Mesenchymal stem cell (in vitro differentiated cells and primary cell): ENCODE results near the gene WHRN.

Experiments
- DNase-seq: peaks from one replicate; pipeline ENCODE4 v3.0.0-alpha.2; 2013
- H2AFZ ChIP-seq: one replicate; pipeline ENCODE4 v1.6.1; 2013; ENCODE audit warnings: low read depth, mild to moderate bottlenecking, control low read depth, inconsistent platforms, low read length, moderate library complexity
- H2AK5ac ChIP-seq: 2 replicates; pipeline ENCODE4 v1.6.1; 2013; ENCODE audit warnings: low read length, moderate library complexity, mild to moderate bottlenecking, inconsistent platforms; ENCODE audit not compliant: severe bottlenecking
- H2BK120ac ChIP-seq: one replicate; pipeline ENCODE4 v1.6.1; 2013; ENCODE audit warnings: low read depth, mild to moderate bottlenecking, inconsistent platforms, low read length, moderate library complexity
- H2BK12ac ChIP-seq, 2 experiments: one replicate each; pipeline ENCODE4 v1.6.1; 2013; ENCODE audit warnings: inconsistent platforms in 2 of 2, low read length in 2 of 2, mild to moderate bottlenecking in 2 of 2, moderate library complexity in 2 of 2, control low read depth in 1 of 2
- H2BK15ac ChIP-seq: one replicate; pipeline ENCODE4 v1.6.1; 2013; ENCODE audit warnings: mild to moderate bottlenecking, low read depth, inconsistent platforms; ENCODE audit not compliant: poor library complexity, severe bottlenecking
- H2BK5ac ChIP-seq: 2 replicates; pipeline ENCODE4 v1.6.1; 2013; ENCODE audit warnings: low read depth, mild to moderate bottlenecking, low read length, control low read depth, inconsistent platforms; ENCODE audit not compliant: poor library complexity, severe bottlenecking
- H3K14ac ChIP-seq, 2 experiments: one replicate each; pipeline ENCODE4 v1.6.1; 2013; ENCODE audit warnings: inconsistent platforms in 2 of 2, low read length in 2 of 2, control low read depth in 1 of 2, mild to moderate bottlenecking in 1 of 2, moderate library complexity in 1 of 2
- H3K18ac ChIP-seq, 2 experiments: one replicate each; pipeline ENCODE4 v1.6.1; 2013; ENCODE audit warnings: inconsistent platforms in 2 of 2, low read length in 2 of 2, control low read depth in 1 of 2, low read depth in 1 of 2, mild to moderate bottlenecking in 1 of 2
- H3K23ac ChIP-seq, 2 experiments: one replicate each; pipeline ENCODE4 v1.6.1; 2013; ENCODE audit warnings: inconsistent platforms in 2 of 2, low read length in 2 of 2, mild to moderate bottlenecking in 2 of 2, moderate library complexity in 2 of 2, control low read depth in 1 of 2
- H3K27ac ChIP-seq: 2 replicates; pipeline ENCODE4 v1.5.1; 2013; ENCODE audit warnings: mild to moderate bottlenecking, moderate library complexity, low read length, control low read depth, inconsistent platforms; ENCODE audit not compliant: poor library complexity, severe bottlenecking
- H3K27me3 ChIP-seq, 2 experiments: 2 replicates each; pipeline versions ENCODE4 v1.6.1 to v1.7.0; 2013; ENCODE audit warnings: low read length in 2 of 2, mild to moderate bottlenecking in 2 of 2, moderate library complexity in 2 of 2, control low read depth in 1 of 2, inconsistent platforms in 1 of 2; ENCODE audit not compliant: control insufficient read depth in 1 of 2, insufficient read depth in 1 of 2
- H3K36me3 ChIP-seq, 2 experiments: 2 replicates each; pipeline versions ENCODE4 v1.6.1 to v1.7.0; 2013; ENCODE audit warnings: low read length in 2 of 2, control low read depth in 1 of 2, inconsistent platforms in 1 of 2, low read depth in 1 of 2, mild to moderate bottlenecking in 1 of 2; ENCODE audit not compliant: insufficient read depth in 2 of 2, control insufficient read depth in 1 of 2
- H3K4ac ChIP-seq, 2 experiments: one replicate each; pipeline ENCODE4 v1.6.1; 2013; ENCODE audit warnings: inconsistent platforms in 2 of 2, low read length in 2 of 2, mild to moderate bottlenecking in 2 of 2, moderate library complexity in 2 of 2, control low read depth in 1 of 2, low read depth in 1 of 2
- H3K4me1 ChIP-seq: 2 replicates; pipeline ENCODE4 v1.6.1; 2013; ENCODE audit warnings: low read depth, low read length, control low read depth; ENCODE audit not compliant: control insufficient read depth, insufficient read depth
- H3K4me2 ChIP-seq: 2 replicates; pipeline ENCODE4 v1.6.1; 2013; ENCODE audit warnings: low read length, mild to moderate bottlenecking, inconsistent platforms; ENCODE audit not compliant: poor library complexity, severe bottlenecking
- H3K4me3 ChIP-seq, 2 experiments: 2 replicates each; pipeline versions ENCODE4 v1.5.1 to v1.7.0; 2013; ENCODE audit warnings: low read length in 2 of 2, mild to moderate bottlenecking in 2 of 2, control low read depth in 1 of 2, low read depth in 1 of 2; ENCODE audit not compliant: insufficient read depth in 1 of 2
- H3K79me1 ChIP-seq: replicated peaks from 2 replicates; pipeline ENCODE4 v1.6.1; 2013; ENCODE audit warnings: mild to moderate bottlenecking, control low read depth, low read length, inconsistent platforms; ENCODE audit not compliant: poor library complexity, severe bottlenecking
- H3K9ac ChIP-seq: 2 replicates; pipeline ENCODE4 v1.7.0; 2013; ENCODE audit warnings: mild to moderate bottlenecking, low read length, moderate library complexity
- H3K9me3 ChIP-seq: 2 replicates; pipeline ENCODE4 v1.7.0; 2013; ENCODE audit warnings: mild to moderate bottlenecking, low read length; ENCODE audit not compliant: control insufficient read depth
- H4K8ac ChIP-seq: one replicate; pipeline ENCODE4 v1.6.1; 2013; ENCODE audit warnings: inconsistent platforms, mild to moderate bottlenecking, low read length, moderate library complexity
- H4K91ac ChIP-seq: one replicate; pipeline ENCODE4 v1.6.1; 2013; ENCODE audit warnings: mild to moderate bottlenecking, low read length, inconsistent platforms
- WGBS: methylation state at CpG from one replicate; pipeline ENCODE4 v1.1.7; 2013; ENCODE audit warnings: mixed read lengths; 5-methylcytosine and 5-hydroxymethylcytosine counted together

The WHRN gene

GRCh38 chr9:114480746-114481435, 24.4 kb downstream of the WHRN start:
- H3K27me3 ChIP-seq: peaks cover 0 to 3% of the 10 kb centered on the region in 2 experiments
- H3K4me3 ChIP-seq: no peak overlapping the region
- H3K9me3 ChIP-seq: no peaks in the 10 kb centered on the region
- no peak overlapping the region for H2BK120ac ChIP-seq
- H3K79me1 ChIP-seq: peaks cover 4% of the 10 kb centered on the region
- H2BK5ac ChIP-seq: no peak overlapping the region
- H3K14ac ChIP-seq: no peak overlapping the region
- H3K4ac ChIP-seq: no peak overlapping the region
- H2AFZ ChIP-seq: no peak overlapping the region
- no peak overlapping the region for H2BK15ac ChIP-seq
- peaks cover 15% of the 10 kb centered on the region for H3K4me1 ChIP-seq
- no peak overlapping the region for H4K8ac ChIP-seq
- H3K23ac ChIP-seq: no peak overlapping the region
- H2AK5ac ChIP-seq: no peak overlapping the region
- peaks cover 0 to 21% of the 10 kb centered on the region in 2 experiments for H3K36me3 ChIP-seq
- H3K27ac ChIP-seq: no peak overlapping the region
- DNase-seq: no peak
- H2BK12ac ChIP-seq: no peak overlapping the region
- H4K91ac ChIP-seq: no peak overlapping the region
- no peak overlapping the region for H3K9ac ChIP-seq
- H3K4me2 ChIP-seq: no peak overlapping the region
- H3K18ac ChIP-seq: no peak overlapping the region
- WGBS: 80% methylated on average over 2 of the region's 4 CpGs

- no peak overlapping the region for H3K4me2 ChIP-seq
- peaks cover 6% of the 10 kb centered on the region for H3K4me1 ChIP-seq
- no peak overlapping the region for H4K8ac ChIP-seq
- H2BK5ac ChIP-seq: no peak overlapping the region
- H3K18ac ChIP-seq: no peak overlapping the region
- no peak overlapping the region for H2BK120ac ChIP-seq
- no peak overlapping the region for H3K9ac ChIP-seq
- H4K91ac ChIP-seq: no peak overlapping the region
- H3K9me3 ChIP-seq: no peaks in the 10 kb centered on the region
- no peak overlapping the region for H3K14ac ChIP-seq
- no peak overlapping the region for H3K4me3 ChIP-seq
- no peak overlapping the region for H2BK12ac ChIP-seq
- peaks cover 0 to 21% of the 10 kb centered on the region in 2 experiments for H3K36me3 ChIP-seq
- WGBS: 86% methylated on average over 6 of the region's 6 CpGs
- peaks cover 0 to 3% of the 10 kb centered on the region in 2 experiments for H3K27me3 ChIP-seq
- H2AK5ac ChIP-seq: no peak overlapping the region
- no peak overlapping the region for H2AFZ ChIP-seq
- no peak overlapping the region for H3K4ac ChIP-seq
- no peak overlapping the region for H3K27ac ChIP-seq
- no peak for DNase-seq
- peaks cover 2% of the 10 kb centered on the region for H3K79me1 ChIP-seq
- no peak overlapping the region for H2BK15ac ChIP-seq
- H3K23ac ChIP-seq: no peak overlapping the region
These were observed 26.4 kb downstream of the WHRN start for GRCh38 chr9:114478871-114479270.

- H3K9ac ChIP-seq: no peak overlapping the region
- H3K14ac ChIP-seq: no peak overlapping the region
- no peak overlapping the region for H4K91ac ChIP-seq
- H3K9me3 ChIP-seq: no peaks in the 10 kb centered on the region
- H3K79me1 ChIP-seq: peaks cover 2% of the 10 kb centered on the region
- peaks cover 0 to 1% of the 10 kb centered on the region in 2 experiments for H3K27me3 ChIP-seq
- no peak overlapping the region for H2BK120ac ChIP-seq
- 95% methylated on average over 11 of the region's 11 CpGs for WGBS
- H3K36me3 ChIP-seq: peaks cover 0 to 21% of the 10 kb centered on the region in 2 experiments
- DNase-seq: no peak
- H3K4me1 ChIP-seq: peaks cover 5% of the 10 kb centered on the region
- H3K18ac ChIP-seq: no peak overlapping the region
- H2AFZ ChIP-seq: no peak overlapping the region
- H2AK5ac ChIP-seq: no peak overlapping the region
- H2BK15ac ChIP-seq: no peak overlapping the region
- H3K4me2 ChIP-seq: no peak overlapping the region
- no peak overlapping the region for H3K4ac ChIP-seq
- no peak overlapping the region for H2BK12ac ChIP-seq
- no peak overlapping the region for H3K27ac ChIP-seq
- no peak overlapping the region for H4K8ac ChIP-seq
- no peak overlapping the region for H3K4me3 ChIP-seq
- no peak overlapping the region for H3K23ac ChIP-seq
- no peak overlapping the region for H2BK5ac ChIP-seq
These were observed 26.8 kb downstream of the WHRN start for GRCh38 chr9:114478459-114478858.

GRCh38 chr9:114477642-114478041, 27.6 kb downstream of the WHRN start:
- no peak overlapping the region for H4K91ac ChIP-seq
- DNase-seq: no peak
- no peak overlapping the region for H3K23ac ChIP-seq
- 87% methylated on average over 3 of the region's 3 CpGs for WGBS
- no peak overlapping the region for H3K18ac ChIP-seq
- no peak overlapping the region for H2BK120ac ChIP-seq
- H3K9me3 ChIP-seq: no peaks in the 10 kb centered on the region
- H3K4me3 ChIP-seq: no peak overlapping the region
- H2BK5ac ChIP-seq: no peak overlapping the region
- peaks cover 9% of the 10 kb centered on the region for H3K4me1 ChIP-seq
- H3K27me3 ChIP-seq: no peaks in the 10 kb centered on the region
- H2BK15ac ChIP-seq: no peak overlapping the region
- no peak overlapping the region for H4K8ac ChIP-seq
- no peak overlapping the region for H2AK5ac ChIP-seq
- no peak overlapping the region for H2BK12ac ChIP-seq
- H3K14ac ChIP-seq: no peak overlapping the region
- no peak overlapping the region for H2AFZ ChIP-seq
- no peak overlapping the region for H3K9ac ChIP-seq
- no peak overlapping the region for H3K27ac ChIP-seq
- peaks cover 0 to 26% of the 10 kb centered on the region in 2 experiments for H3K36me3 ChIP-seq
- no peak overlapping the region for H3K4ac ChIP-seq
- H3K4me2 ChIP-seq: no peak overlapping the region
- H3K79me1 ChIP-seq: peaks cover 2% of the 10 kb centered on the region
